NCI-H187 (cell line): ENCODE measurements around the gene ALPP.
"Not testable (repeated sequence)": the region's sequence is repeated elsewhere in the genome, so short reads cannot be mapped to it uniquely, and the experiment has no call there.

ENCODE experiments used
- DNase-seq, 2 experiments: peaks; one replicate each; lab custom pipeline; 2025; lab: John Stamatoyannopoulos, UW

Gene ALPP

DNA sequence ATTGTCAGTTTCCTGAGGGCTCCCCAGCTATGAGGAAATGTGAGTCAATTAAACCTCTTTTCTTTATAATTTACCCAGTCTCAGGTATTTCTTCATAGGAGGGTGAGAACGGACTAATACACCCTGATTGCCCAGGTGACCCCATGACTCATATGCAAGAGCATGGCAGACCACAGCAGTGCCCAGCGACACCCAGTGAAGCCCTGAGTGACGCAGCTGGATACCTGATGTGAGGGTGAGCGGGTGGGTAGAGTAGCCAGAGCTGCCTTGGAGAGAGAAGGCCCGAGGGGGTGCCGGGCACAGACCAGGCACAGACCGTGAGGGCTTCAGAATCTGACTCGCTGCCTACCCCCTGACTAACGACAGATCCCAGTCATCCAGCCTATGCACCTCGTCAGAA, 43.5 kb downstream of the ALPP start:
- no peak for DNase-seq

DNA sequence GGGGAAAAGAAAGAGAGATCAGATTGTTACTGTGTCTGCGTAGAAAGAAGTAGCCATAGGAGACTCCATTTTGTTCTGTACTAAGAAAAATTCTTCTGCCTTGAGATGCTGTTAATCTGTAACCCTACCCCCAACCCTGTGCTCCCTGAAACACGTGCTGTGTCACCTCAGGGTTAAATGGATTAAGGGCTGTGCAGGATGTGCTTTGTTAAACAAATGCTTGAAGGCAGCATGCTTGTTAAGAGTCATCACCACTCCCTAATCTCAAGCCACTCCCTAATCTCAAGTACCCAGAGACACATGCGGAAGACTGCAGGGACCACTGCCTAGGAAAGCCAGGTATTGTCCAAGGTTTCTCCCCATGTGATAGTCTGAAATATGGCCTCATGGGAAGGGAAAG, 44.4 kb downstream of the ALPP start:
- DNase-seq: not testable (repeated sequence)

DNA sequence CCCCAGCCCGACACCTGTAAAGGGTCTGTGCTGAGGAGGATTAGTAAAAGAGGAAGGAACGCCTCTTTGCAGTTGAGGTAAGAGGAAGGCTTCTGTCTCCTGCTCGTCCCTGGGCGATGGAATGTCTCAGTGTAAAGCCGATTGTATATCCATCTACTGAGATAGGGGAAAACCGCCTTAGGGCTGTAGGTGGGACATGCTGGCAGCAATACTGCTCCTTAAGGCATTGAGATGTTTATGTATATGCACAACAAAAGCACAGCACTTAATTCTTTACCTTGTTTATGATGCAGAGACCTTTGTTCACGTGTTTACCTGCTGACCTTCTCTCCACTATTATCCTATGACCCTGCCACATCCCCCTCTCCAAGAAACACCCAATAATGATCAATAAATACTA, 44.9 kb downstream of the ALPP start:
- DNase-seq: not testable (repeated sequence)

DNA sequence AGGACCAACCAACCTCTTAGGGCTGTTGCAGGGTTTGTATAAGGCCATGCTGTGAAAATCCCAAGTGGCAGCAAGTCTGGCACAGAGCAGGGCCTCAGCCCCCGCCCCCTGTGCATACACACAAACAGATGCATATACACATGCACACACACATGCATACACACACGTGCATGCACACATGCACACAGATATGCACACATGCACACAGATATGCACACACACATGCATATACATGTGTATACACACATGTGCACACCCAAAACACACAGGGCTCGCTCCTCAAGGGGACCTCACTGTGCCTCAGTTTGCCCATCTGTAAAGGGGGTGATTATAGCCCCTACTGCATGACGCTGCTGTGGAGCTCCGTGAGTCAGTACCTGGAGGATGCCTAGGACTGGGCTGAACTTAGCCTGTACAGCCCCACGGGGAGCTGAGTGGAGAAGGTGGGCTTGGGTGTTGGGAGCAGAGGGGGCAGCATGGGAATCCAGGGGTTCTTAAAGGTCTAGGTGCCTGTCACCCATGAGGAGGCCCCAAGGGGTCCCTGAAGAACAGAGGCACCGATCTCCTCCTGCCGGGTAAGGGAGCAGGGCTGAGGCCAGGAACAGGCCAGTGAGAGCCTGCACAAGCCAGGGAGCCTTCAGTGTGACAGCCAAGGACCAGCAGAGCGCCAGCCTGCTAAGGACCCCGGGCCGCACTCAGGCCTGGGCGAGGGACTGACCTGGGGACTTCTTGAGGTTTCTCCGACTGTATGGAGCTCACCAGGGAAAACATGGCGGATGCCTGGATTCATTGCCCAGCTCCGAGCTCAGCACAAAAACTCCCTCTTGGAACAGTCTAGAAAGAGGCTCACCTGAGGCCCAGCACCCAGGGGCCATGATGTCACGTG, 53.4 kb downstream of the ALPP start:
- no peak for DNase-seq
